GM18499 (cell line): Measurements from ENCODE around the gene DTNB.
"Not testable (repeated sequence)": the region's sequence is repeated elsewhere in the genome, so short reads cannot be mapped to it uniquely, and the experiment has no call there.

Experiments
- ATAC-seq: cut with Tn5 transposase; IDR thresholded peaks from one replicate; pipeline ENCODE4 v1.9.1; 2021; ENCODE audit warnings: moderate number of reproducible peaks; ENCODE audit not compliant: insufficient read depth, unreplicated experiment

The DTNB gene

GRCh38 chr2:25684577-25685473 is 11.4 kb upstream of the DTNB start:
- ATAC-seq = no peak

- ATAC-seq = no peak
These were observed 8.7 kb upstream of the DTNB start for GRCh38 chr2:25682082-25682481.

- no peak for ATAC-seq
These were observed 4.5 kb upstream of the DTNB start for GRCh38 chr2:25677877-25678276.

- ATAC-seq = no peak
These were observed 643 bp upstream of the DTNB start for GRCh38 chr2:25674077-25674362.

GRCh38 chr2:25672494-25673299 is 680 bp downstream of the DTNB start:
- ATAC-seq = no peak

- no peak for ATAC-seq
These were observed 1.8 kb downstream of the DTNB start for GRCh38 chr2:25671622-25672021.

GRCh38 chr2:25669520-25669919 is 3.9 kb downstream of the DTNB start:
- no peak for ATAC-seq

- ATAC-seq = no peak
These were observed 7.2 kb downstream of the DTNB start for GRCh38 chr2:25666218-25666617.

- not testable (repeated sequence) for ATAC-seq
These were observed 7.9 kb downstream of the DTNB start for GRCh38 chr2:25665429-25665828.

- ATAC-seq = no peak
These were observed 8.4 kb downstream of the DTNB start for GRCh38 chr2:25664965-25665307.

GRCh38 chr2:25664183-25664964 is 9.0 kb downstream of the DTNB start:
- no peak for ATAC-seq

GRCh38 chr2:25655316-25655715 is 18.1 kb downstream of the DTNB start:
- no peak for ATAC-seq

GRCh38 chr2:25654801-25655200 is 18.6 kb downstream of the DTNB start:
- no peak for ATAC-seq

- ATAC-seq = no peak
These were observed 21.5 kb downstream of the DTNB start for GRCh38 chr2:25651782-25652455.

- no peak for ATAC-seq
These were observed 22.3 kb downstream of the DTNB start for GRCh38 chr2:25651066-25651465.

GRCh38 chr2:25650256-25650655 is 23.1 kb downstream of the DTNB start:
- no peak for ATAC-seq

GRCh38 chr2:25649786-25650185 is 23.6 kb downstream of the DTNB start:
- no peak for ATAC-seq

- ATAC-seq = no peak
These were observed 31.1 kb downstream of the DTNB start for GRCh38 chr2:25642298-25642697.

- ATAC-seq = no peak
These were observed 33.7 kb downstream of the DTNB start for GRCh38 chr2:25639696-25640095.

- no peak for ATAC-seq
These were observed 34.2 kb downstream of the DTNB start for GRCh38 chr2:25639131-25639530.
